Panc1 (cell line): ENCODE measurements around the gene TMEM209. TPM values are rescaled to one million over a fixed set of nuclear protein-coding genes. Genes with fewer than 3 reads are reported as not detected.

Experiments used
- ATAC-seq: fragments of 200-7000 bp; cut with Tn5 transposase; 2 replicates; pipeline ENCODE4 v1.9.1; 2020; ENCODE audit warnings: mild to moderate bottlenecking, moderate library complexity
- BruUV-seq: library from RNA; stranded (reverse); fragments of 400-500 nt; replicated peaks from 2 replicates; lab custom pipeline; 2021; lab: Mats Ljungman, UMichigan
- CTCF ChIA-PET: fragments of 300-600 bp; sonication (Branson Sonifier 250); formaldehyde crosslinking; loops from one replicate; lab custom pipeline; 2022; ENCODE audit warnings: antibody characterized with exemption; lab: Charles Lee
- POLR2A ChIA-PET: fragments of 300-600 bp; sonication (Branson Sonifier 250); formaldehyde crosslinking; loops from one replicate; lab custom pipeline; 2022; ENCODE audit warnings: antibody characterized with exemption; lab: Charles Lee
- DNase-seq: peaks from one replicate; pipeline ENCODE4 v3.0.0-alpha.2; 2010; ENCODE audit warnings: low read depth, low spot score
- H3K27ac ChIP-seq: 2 replicates; pipeline ENCODE4 v1.5.1; 2011; ENCODE audit warnings: mild to moderate bottlenecking, low read length, inconsistent platforms
- H3K27me3 ChIP-seq: fragments of 200-500 bp; sonication (Bioruptor generic); 2 replicates; pipeline ENCODE4 v1.6.0; 2014; ENCODE audit warnings: low read length, inconsistent platforms; ENCODE audit not compliant: control insufficient read depth, insufficient read depth
- H3K36me3 ChIP-seq: fragments of 200-500 bp; sonication (Bioruptor generic); 2 replicates; pipeline ENCODE4 v1.5.1; 2014; ENCODE audit warnings: inconsistent platforms, mild to moderate bottlenecking, low read length, moderate library complexity; ENCODE audit not compliant: control insufficient read depth, insufficient read depth
- H3K4me1 ChIP-seq: 2 replicates; pipeline ENCODE4 v1.5.1; 2011; ENCODE audit warnings: inconsistent platforms, mild to moderate bottlenecking, low read length, moderate library complexity; ENCODE audit not compliant: control insufficient read depth, insufficient read depth
- H3K4me3 ChIP-seq, 2 experiments: 2 replicates each; pipeline ENCODE4 v1.5.1; 2011 to 2012; ENCODE audit warnings: low read depth in 2 of 2, low read length in 2 of 2, mild to moderate bottlenecking in 2 of 2, inconsistent platforms in 1 of 2, moderate library complexity in 1 of 2
- H3K9me3 ChIP-seq: fragments of 200-500 bp; sonication (Bioruptor generic); 2 replicates; pipeline ENCODE4 v1.5.1; 2014; ENCODE audit warnings: low read depth, mild to moderate bottlenecking, inconsistent platforms, low read length, moderate library complexity; ENCODE audit not compliant: control insufficient read depth, insufficient read depth
- CTCF ChIP-seq: fragments of 450-650 bp; IDR thresholded peaks from 2 replicates; pipeline ENCODE4 v1.5.1; 2017; ENCODE audit warnings: mild to moderate bottlenecking
- POLR2AphosphoS5 ChIP-seq: IDR thresholded peaks from 2 replicates; pipeline ENCODE4 v1.6.1; 2012; ENCODE audit warnings: mild to moderate bottlenecking, low read depth, low read length, moderate library complexity
- REST ChIP-seq, 2 experiments: IDR thresholded peaks; 2 replicates each; pipeline ENCODE4 v1.6.1; 2011 to 2012; ENCODE audit warnings: low read depth in 2 of 2, control low read depth in 1 of 2, low read length in 1 of 2, mild to moderate bottlenecking in 1 of 2, moderate library complexity in 1 of 2; ENCODE audit not compliant: insufficient read depth in 1 of 2
- SIN3A ChIP-seq: IDR thresholded peaks from 2 replicates; pipeline ENCODE4 v1.6.1; 2012; ENCODE audit warnings: low read depth, mild to moderate bottlenecking, low read length, moderate library complexity, borderline replicate concordance; ENCODE audit not compliant: insufficient read depth
- TCF7L2 ChIP-seq: IDR thresholded peaks from 2 replicates; pipeline ENCODE4 v1.6.1; 2011; ENCODE audit warnings: mild to moderate bottlenecking, low read depth, low read length, inconsistent platforms
- in situ Hi-C: cut with HindIII; loops from 2 replicates; pipeline ENCODE4 v1.10.0; 2016; ENCODE audit warnings: low sequenced_read_pairs, low pct_unique_long_range_greater_than_20kb
- intact Hi-C: fragments of 100-400 bp; cut with micrococcal nuclease; formaldehyde crosslinking; loops from one replicate; pipeline ENCODE4 v1.10.0; 2022; ENCODE audit not compliant: unreplicated experiment
- total RNA-seq: library from RNA; stranded (reverse); gene quantifications from one replicate; pipeline ENCODE4 v1.2.1, GENCODE V29; 2021; ENCODE audit not compliant: unreplicated experiment

The TMEM209 gene
- total RNA-seq, 1 experiment from 2014 or later = 32.3 TPM

- ATAC-seq = no peak
- ChIA-PET CTCF (no interaction called here), POLR2A (no interaction called here)
- BruUV-seq = no TSS peak
- no peaks in the 10 kb centered on the region for H3K36me3 ChIP-seq
- DNase-seq = no peak
- no peak overlapping the region for H3K27ac ChIP-seq
- no peak overlapping the region for H3K4me3 ChIP-seq
- intact Hi-C loops = no loop called here
- H3K4me1 ChIP-seq = no peaks in the 10 kb centered on the region
- in situ Hi-C loops = no loop called here
- H3K27me3 ChIP-seq = no peaks in the 10 kb centered on the region
- no peak for TF ChIP-seq SIN3A
- TF ChIP-seq TCF7L2 = no peak
- no peak for TF ChIP-seq CTCF
- no peak for TF ChIP-seq POLR2AphosphoS5
- no peak for TF ChIP-seq REST (IDR thresholded peaks at IDR 0.05; ENCODE audit: insufficient read depth in 1 of 2, low read depth in 2 of 2, low read length in 1 of 2)
- H3K9me3 ChIP-seq = no peaks in the 10 kb centered on the region
These were observed 62.4 kb downstream of the TMEM209 start for GRCh38 chr7:130142654-130143333.

- POLR2A ChIA-PET = no interaction called here
- Histone ChIP-seq H3K4me3 (no peak overlapping the region), H3K9me3 (no peaks in the 10 kb centered on the region), H3K27me3 (no peaks in the 10 kb centered on the region), H3K4me1 (no peaks in the 10 kb centered on the region), H3K27ac (no peak overlapping the region), H3K36me3 (no peaks in the 10 kb centered on the region)
- CTCF ChIA-PET = no interaction called here
- ATAC-seq (no peak), DNase-seq (no peak)
- intact Hi-C loops (no loop called here), in situ Hi-C loops (no loop called here)
- BruUV-seq = no TSS peak
- TF ChIP-seq REST (IDR thresholded peaks at IDR 0.05; ENCODE audit: insufficient read depth in 1 of 2, low read depth in 2 of 2, low read length in 1 of 2) (no peak), POLR2AphosphoS5 (no peak), TCF7L2 (no peak), CTCF (no peak), SIN3A (no peak)
These were observed 63.1 kb downstream of the TMEM209 start for GRCh38 chr7:130141884-130142653.
